ENCODE measurements around the gene FHL2.

Gene FHL2

DNA sequence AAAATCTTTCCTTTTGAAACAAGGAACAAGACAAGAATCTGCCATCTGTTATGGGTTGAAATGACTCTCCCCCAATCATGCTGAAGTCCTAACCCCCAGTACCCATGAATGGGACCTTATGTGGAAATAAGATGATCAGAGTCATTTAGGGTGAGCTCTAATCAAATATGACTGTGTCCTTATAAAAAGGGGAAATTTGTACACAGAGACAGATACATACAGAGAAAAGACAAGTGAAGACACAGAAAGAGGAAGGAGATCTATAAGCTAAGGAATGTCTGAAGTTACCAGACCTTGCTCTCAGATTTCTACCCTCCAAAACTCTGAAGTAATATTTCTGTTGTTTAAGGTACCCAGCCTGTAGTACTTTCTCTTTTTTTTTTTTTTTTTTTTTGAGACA is 85.0 kb downstream of the FHL2 start:
- Histone ChIP-seq H3K4me2 (ENCODE audit: low read length) (peak overlapping the region; percentile 48; the same call in 1 of the 2 replicates), H3K9me2 (replicated peaks; ENCODE audit: control insufficient read depth, low read length) (no peaks in the 10 kb centered on the region), H4K20me1 (ENCODE audit: control insufficient read depth, insufficient read depth, low read depth, low read length) (peaks cover 12% of the 10 kb centered on the region; the same call in 1 of the 2 replicates), H3F3A (ENCODE audit: control insufficient read depth, insufficient read depth) (0 out of 2 replicates have a peak, but pooled peaks cover 2% of the 10 kb centered on the region), H3K4me3 (ENCODE audit: low read length) (0 out of 2 replicates have a peak overlapping the region, but pooled peaks have one; percentile 0), H3K4me1 (ENCODE audit: control insufficient read depth, low read length) (peaks cover 40% of the 10 kb centered on the region), H3K9me3 (ENCODE audit: control insufficient read depth, insufficient read depth, low read length) (no peaks in the 10 kb centered on the region), H3K27me3 (ENCODE audit: control insufficient read depth, low read length) (no peaks in the 10 kb centered on the region), H3K79me2 (ENCODE audit: control insufficient read depth, low read length) (peaks cover 99% of the 10 kb centered on the region), H3K27ac (ENCODE audit: low read depth, low read length) (peak overlapping the region; percentile 58), H3K36me3 (ENCODE audit: control insufficient read depth, low read length) (peaks cover 13% of the 10 kb centered on the region)
- TF ChIP-seq EZH2phosphoT487 (IDR thresholded peaks at IDR 0.05; ENCODE audit: borderline replicate concordance, low read length), result no peak
- TF ChIP-seq, protein P1, sequence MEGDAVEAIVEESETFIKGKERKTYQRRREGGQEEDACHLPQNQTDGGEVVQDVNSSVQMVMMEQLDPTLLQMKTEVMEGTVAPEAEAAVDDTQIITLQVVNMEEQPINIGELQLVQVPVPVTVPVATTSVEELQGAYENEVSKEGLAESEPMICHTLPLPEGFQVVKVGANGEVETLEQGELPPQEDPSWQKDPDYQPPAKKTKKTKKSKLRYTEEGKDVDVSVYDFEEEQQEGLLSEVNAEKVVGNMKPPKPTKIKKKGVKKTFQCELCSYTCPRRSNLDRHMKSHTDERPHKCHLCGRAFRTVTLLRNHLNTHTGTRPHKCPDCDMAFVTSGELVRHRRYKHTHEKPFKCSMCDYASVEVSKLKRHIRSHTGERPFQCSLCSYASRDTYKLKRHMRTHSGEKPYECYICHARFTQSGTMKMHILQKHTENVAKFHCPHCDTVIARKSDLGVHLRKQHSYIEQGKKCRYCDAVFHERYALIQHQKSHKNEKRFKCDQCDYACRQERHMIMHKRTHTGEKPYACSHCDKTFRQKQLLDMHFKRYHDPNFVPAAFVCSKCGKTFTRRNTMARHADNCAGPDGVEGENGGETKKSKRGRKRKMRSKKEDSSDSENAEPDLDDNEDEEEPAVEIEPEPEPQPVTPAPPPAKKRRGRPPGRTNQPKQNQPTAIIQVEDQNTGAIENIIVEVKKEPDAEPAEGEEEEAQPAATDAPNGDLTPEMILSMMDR (IDR thresholded peaks at IDR 0.05; ENCODE audit: low read depth, low read length, poor library complexity, severe bottlenecking), result no peak

Measured in DOHH2 (cell line).